Measurements from ENCODE around the gene PRRC2B.

Gene PRRC2B

DNA sequence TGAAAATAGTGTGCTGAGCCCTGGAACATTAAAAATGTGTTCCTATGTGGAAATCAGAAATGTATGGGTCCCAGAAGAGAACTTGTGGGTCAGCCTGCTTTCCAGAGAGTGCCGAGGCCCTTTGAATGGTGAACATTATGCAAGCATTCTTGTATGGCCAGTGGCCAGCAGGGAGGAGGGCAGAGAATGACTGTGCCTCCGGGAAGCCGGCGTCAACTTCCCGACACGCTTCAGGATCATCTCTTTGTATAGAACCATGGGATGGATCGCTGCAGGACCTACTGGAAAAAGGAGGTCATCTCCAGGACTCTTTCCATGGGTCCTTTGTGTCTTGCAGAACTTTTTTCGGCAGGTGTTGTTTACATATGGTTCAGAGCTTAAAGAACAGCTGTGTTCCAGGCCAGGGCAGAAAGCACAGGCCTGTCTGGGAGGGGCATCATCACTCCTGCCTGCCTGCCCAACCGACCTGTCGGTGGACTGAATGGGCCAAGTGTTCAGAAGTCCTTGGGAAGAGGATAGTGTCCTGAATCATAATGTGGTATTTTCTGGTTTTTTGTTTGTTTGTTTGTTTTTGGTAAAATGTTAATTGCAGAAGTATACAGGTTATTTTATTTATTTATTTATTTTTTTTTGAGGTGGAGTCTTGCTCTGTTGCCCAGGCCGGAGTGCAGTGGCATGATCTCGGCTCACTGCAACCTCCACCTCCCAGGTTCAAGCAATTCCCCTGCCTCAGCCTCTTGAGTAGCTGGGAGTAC is 9.0 kb downstream of the PRRC2B start:
- Histone ChIP-seq H3K36me3 (no peaks in the 10 kb centered on the region), H3K4me1 (ENCODE audit: control insufficient read depth in 1 of 2, insufficient read depth in 1 of 2, low read depth in 1 of 2, low read length in 1 of 2) (peaks cover 29 to 45% of the 10 kb centered on the region in 2 experiments)

DNA sequence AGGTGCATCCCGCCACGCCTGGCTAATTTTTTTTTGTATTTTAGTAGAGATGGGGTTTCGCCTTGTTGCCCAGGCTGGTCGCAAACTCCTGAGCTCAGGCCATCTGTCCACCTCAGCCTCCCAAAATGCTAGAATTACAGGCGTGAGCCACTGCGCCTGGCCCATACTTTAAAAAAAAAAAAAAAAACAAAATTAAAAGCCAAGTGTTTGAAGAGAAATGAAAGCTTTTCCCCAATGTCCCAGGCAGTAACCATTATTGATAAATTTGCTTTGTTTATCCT is 9.5 kb downstream of the PRRC2B start:
- Histone ChIP-seq H3K27ac (no peak overlapping the region), H3K9me3 (no peaks in the 10 kb centered on the region), H3K36me3 (no peaks in the 10 kb centered on the region), H3K4me3 (ENCODE audit: low read depth in 1 of 2, low read length in 1 of 2) (no peak overlapping the region), H3K27me3 (no peaks in the 10 kb centered on the region), H3K4me1 (ENCODE audit: control insufficient read depth in 1 of 2, insufficient read depth in 1 of 2, low read depth in 1 of 2, low read length in 1 of 2) (peaks cover 28 to 45% of the 10 kb centered on the region in 2 experiments)
- TF ChIP-seq, protein P1, sequence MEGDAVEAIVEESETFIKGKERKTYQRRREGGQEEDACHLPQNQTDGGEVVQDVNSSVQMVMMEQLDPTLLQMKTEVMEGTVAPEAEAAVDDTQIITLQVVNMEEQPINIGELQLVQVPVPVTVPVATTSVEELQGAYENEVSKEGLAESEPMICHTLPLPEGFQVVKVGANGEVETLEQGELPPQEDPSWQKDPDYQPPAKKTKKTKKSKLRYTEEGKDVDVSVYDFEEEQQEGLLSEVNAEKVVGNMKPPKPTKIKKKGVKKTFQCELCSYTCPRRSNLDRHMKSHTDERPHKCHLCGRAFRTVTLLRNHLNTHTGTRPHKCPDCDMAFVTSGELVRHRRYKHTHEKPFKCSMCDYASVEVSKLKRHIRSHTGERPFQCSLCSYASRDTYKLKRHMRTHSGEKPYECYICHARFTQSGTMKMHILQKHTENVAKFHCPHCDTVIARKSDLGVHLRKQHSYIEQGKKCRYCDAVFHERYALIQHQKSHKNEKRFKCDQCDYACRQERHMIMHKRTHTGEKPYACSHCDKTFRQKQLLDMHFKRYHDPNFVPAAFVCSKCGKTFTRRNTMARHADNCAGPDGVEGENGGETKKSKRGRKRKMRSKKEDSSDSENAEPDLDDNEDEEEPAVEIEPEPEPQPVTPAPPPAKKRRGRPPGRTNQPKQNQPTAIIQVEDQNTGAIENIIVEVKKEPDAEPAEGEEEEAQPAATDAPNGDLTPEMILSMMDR (IDR thresholded peaks at IDR 0.05): no peak

More for the DNA sequence above, 9.0 kb downstream of the PRRC2B start:
- TF ChIP-seq, protein P1 (IDR thresholded peaks at IDR 0.05): no peak
- H3K4me3 ChIP-seq (ENCODE audit: low read depth in 1 of 2, low read length in 1 of 2): no peak overlapping the region
- H3K27ac ChIP-seq: no peak overlapping the region
- no peaks in the 10 kb centered on the region for H3K27me3 ChIP-seq
- no peaks in the 10 kb centered on the region for H3K9me3 ChIP-seq

DNA sequence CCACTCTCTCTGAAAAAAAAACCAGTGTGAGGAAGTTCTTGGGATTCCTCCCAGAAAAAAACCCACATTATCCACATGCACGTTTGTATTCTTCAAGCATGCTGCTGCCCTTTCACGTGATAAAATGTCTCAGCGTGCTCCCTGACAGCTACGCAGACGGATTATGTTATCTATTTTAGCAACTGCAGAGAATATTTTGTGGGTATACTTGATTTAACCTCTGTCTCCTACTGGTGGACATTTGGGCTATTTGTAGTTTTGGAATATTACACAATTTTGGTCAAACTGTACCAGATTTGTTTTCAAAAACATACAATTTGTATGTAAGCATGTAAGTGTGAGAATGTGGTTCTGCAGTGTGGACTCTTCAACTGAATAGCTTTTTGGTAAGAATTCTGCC is 10.7 kb downstream of the PRRC2B start:
- Histone ChIP-seq H3K4me1 (ENCODE audit: control insufficient read depth in 1 of 2, insufficient read depth in 1 of 2, low read depth in 1 of 2, low read length in 1 of 2) (peaks cover 30 to 51% of the 10 kb centered on the region in 2 experiments), H3K27me3 (no peaks in the 10 kb centered on the region), H3K36me3 (no peaks in the 10 kb centered on the region), H3K4me3 (ENCODE audit: low read depth in 1 of 2, low read length in 1 of 2) (no peak overlapping the region), H3K27ac (no peak overlapping the region), H3K9me3 (no peaks in the 10 kb centered on the region)
- TF ChIP-seq, protein P1 (IDR thresholded peaks at IDR 0.05): no peak

DNA sequence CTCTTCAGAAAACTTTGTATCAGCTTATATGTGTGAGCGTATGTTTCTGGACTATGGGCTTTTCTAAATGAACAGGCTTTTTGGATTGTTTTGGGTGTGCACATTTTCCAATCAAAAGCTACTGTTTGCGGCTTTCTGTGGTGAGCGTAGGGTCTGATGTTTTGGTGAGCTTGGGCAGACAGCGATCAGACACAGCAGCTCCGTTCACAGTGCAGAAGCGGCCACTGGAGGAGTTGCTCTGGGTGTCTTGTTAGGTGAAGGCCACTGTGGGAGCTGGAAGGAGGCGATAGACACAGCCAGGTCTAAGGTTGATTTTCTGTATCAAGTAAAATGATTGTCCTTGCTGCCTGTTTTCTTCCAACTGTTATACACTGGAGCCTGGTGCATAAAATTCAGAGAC is 11.1 kb downstream of the PRRC2B start:
- Histone ChIP-seq H3K27ac (no peak overlapping the region), H3K4me1 (ENCODE audit: control insufficient read depth in 1 of 2, insufficient read depth in 1 of 2, low read depth in 1 of 2, low read length in 1 of 2) (peaks cover 34 to 55% of the 10 kb centered on the region in 2 experiments), H3K9me3 (no peaks in the 10 kb centered on the region), H3K27me3 (no peaks in the 10 kb centered on the region), H3K36me3 (no peaks in the 10 kb centered on the region), H3K4me3 (ENCODE audit: low read depth in 1 of 2, low read length in 1 of 2) (no peak overlapping the region)
- TF ChIP-seq, protein P1 (IDR thresholded peaks at IDR 0.05): no peak

DNA sequence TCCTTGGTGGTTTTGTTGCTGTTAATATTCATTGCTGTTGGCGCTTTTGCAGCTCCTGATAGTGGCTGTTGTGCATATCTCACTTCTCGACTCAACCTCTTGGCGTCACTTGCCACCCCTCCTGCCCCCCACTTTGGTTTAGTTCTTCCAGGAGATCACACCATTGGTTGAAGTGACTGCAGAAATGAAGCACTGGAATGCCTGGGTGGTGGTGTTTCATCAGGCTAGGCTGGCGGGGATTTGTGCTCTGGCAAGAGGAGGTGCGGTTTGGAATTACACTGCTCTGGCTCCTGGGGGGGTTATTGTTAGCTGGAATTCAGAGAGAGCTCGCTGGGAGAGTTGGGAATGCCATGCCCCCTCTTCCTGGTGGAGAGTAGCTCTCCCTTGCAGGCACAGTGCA is 11.5 kb downstream of the PRRC2B start:
- no peak overlapping the region for H3K4me3 ChIP-seq (ENCODE audit: low read depth in 1 of 2, low read length in 1 of 2)
- H3K4me1 ChIP-seq (ENCODE audit: control insufficient read depth in 1 of 2, insufficient read depth in 1 of 2, low read depth in 1 of 2, low read length in 1 of 2): peaks cover 39 to 59% of the 10 kb centered on the region in 2 experiments
- H3K9me3 ChIP-seq: no peaks in the 10 kb centered on the region
- TF ChIP-seq, protein P1 (IDR thresholded peaks at IDR 0.05): no peak
- no peaks in the 10 kb centered on the region for H3K27me3 ChIP-seq
- no peaks in the 10 kb centered on the region for H3K36me3 ChIP-seq
- no peak overlapping the region for H3K27ac ChIP-seq

All from neutrophil (primary cell).